Glutamatergic neuron (in vitro differentiated cells): ENCODE measurements around the gene PTPRM. TPM values are rescaled to one million over a fixed set of nuclear protein-coding genes. Genes with fewer than 3 reads are reported as not detected.

Experiments used
- DNase-seq: peaks from one replicate; pipeline ENCODE4 v3.0.0; 2022
- H3K27ac Mint-ChIP-seq: one replicate; pipeline ENCODE4 v1.8.0; 2020; ENCODE audit warnings: mild to moderate bottlenecking, mixed read lengths, inconsistent platforms; ENCODE audit not compliant: unreplicated experiment
- H3K27me3 Mint-ChIP-seq: one replicate; pipeline ENCODE4 v1.8.0; 2020; ENCODE audit warnings: mild to moderate bottlenecking, moderate library complexity, mixed read lengths, inconsistent platforms; ENCODE audit not compliant: unreplicated experiment
- H3K36me3 Mint-ChIP-seq: one replicate; pipeline ENCODE4 v1.8.0; 2020; ENCODE audit warnings: mild to moderate bottlenecking, mixed read lengths, inconsistent platforms; ENCODE audit not compliant: unreplicated experiment
- H3K4me1 Mint-ChIP-seq: one replicate; pipeline ENCODE4 v1.8.0; 2020; ENCODE audit warnings: mild to moderate bottlenecking, low read depth, mixed read lengths, inconsistent platforms; ENCODE audit not compliant: unreplicated experiment
- H3K4me3 Mint-ChIP-seq: one replicate; pipeline ENCODE4 v1.8.0; 2020; ENCODE audit warnings: mild to moderate bottlenecking, mixed read lengths, inconsistent platforms; ENCODE audit not compliant: unreplicated experiment
- H3K9me3 Mint-ChIP-seq: one replicate; pipeline ENCODE4 v1.8.0; 2020; ENCODE audit warnings: mild to moderate bottlenecking, moderate library complexity, mixed read lengths, inconsistent platforms; ENCODE audit not compliant: unreplicated experiment
- total RNA-seq: library from RNA; stranded (reverse); fragmentation: NEBNext Ultra II Directional; extraction: Animal tissue kit (Norgen Biotek cat#: 25700); gene quantifications from one replicate; pipeline ENCODE4 v1.2.1, GENCODE V29; 2021; ENCODE audit not compliant: unreplicated experiment
- TF ChIP-seq, protein P1 (sequence below): fragments of 200-600 bp; sonication (generic); IDR thresholded peaks from one replicate; pipeline ENCODE4 v1.5.0; 2021; ENCODE audit not compliant: partially characterized antibody, unreplicated experiment

PTPRM gene
- total RNA-seq, 1 donor from 2014 or later: 23.9 TPM

DNA sequence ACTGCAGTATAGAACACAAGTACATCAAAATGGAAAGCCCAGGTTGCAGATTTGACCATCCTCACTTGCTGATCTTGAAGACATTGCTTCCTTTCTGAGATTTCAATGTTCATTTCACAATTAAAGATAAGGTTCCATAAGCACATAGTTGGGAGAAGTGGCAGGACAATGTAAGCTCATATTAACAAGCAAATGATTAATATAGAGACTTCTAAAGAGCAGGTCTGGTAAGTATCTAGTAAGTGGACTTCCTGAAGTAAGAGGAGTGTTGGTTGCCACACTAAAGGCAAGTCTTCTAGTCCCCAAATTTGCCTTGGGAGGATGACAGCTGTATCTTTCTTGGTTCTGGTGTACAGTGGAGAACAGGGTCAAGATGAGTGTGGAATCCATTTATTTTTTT, 1.4 kb upstream of the PTPRM start:
- Mint-ChIP-seq H3K4me3 (peak overlapping the region; percentile 46), H3K27me3 (peaks cover 8% of the 10 kb centered on the region), H3K27ac (no peak overlapping the region), H3K9me3 (no peaks in the 10 kb centered on the region), H3K4me1 (no peaks in the 10 kb centered on the region), H3K36me3 (no peaks in the 10 kb centered on the region)
- DNase-seq: no peak
- TF ChIP-seq, protein P1, sequence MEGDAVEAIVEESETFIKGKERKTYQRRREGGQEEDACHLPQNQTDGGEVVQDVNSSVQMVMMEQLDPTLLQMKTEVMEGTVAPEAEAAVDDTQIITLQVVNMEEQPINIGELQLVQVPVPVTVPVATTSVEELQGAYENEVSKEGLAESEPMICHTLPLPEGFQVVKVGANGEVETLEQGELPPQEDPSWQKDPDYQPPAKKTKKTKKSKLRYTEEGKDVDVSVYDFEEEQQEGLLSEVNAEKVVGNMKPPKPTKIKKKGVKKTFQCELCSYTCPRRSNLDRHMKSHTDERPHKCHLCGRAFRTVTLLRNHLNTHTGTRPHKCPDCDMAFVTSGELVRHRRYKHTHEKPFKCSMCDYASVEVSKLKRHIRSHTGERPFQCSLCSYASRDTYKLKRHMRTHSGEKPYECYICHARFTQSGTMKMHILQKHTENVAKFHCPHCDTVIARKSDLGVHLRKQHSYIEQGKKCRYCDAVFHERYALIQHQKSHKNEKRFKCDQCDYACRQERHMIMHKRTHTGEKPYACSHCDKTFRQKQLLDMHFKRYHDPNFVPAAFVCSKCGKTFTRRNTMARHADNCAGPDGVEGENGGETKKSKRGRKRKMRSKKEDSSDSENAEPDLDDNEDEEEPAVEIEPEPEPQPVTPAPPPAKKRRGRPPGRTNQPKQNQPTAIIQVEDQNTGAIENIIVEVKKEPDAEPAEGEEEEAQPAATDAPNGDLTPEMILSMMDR: no peak

DNA sequence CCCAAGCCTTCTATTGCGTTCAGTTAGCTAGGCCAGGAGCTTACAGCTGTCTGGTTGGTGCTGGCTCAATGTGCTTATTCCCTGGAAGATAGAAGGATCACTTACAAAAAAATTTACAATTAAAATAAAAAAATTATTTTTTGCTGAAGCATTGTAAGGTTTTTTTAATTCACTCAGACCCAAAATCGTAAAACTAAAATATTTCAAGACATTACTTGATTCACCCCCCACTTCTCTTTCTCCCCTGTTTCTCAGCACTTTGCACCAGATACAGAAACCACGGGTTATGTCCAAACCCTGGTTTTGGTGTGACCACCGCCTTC, 911 bp upstream of the PTPRM start:
- H3K27ac Mint-ChIP-seq: no peak overlapping the region
- peak overlapping the region; percentile 89 for H3K4me3 Mint-ChIP-seq
- H3K4me1 Mint-ChIP-seq: no peaks in the 10 kb centered on the region
- TF ChIP-seq, protein P1: no peak
- H3K9me3 Mint-ChIP-seq: no peaks in the 10 kb centered on the region
- peaks cover 8% of the 10 kb centered on the region for H3K27me3 Mint-ChIP-seq
- H3K36me3 Mint-ChIP-seq: no peaks in the 10 kb centered on the region
- no peak for DNase-seq

DNA sequence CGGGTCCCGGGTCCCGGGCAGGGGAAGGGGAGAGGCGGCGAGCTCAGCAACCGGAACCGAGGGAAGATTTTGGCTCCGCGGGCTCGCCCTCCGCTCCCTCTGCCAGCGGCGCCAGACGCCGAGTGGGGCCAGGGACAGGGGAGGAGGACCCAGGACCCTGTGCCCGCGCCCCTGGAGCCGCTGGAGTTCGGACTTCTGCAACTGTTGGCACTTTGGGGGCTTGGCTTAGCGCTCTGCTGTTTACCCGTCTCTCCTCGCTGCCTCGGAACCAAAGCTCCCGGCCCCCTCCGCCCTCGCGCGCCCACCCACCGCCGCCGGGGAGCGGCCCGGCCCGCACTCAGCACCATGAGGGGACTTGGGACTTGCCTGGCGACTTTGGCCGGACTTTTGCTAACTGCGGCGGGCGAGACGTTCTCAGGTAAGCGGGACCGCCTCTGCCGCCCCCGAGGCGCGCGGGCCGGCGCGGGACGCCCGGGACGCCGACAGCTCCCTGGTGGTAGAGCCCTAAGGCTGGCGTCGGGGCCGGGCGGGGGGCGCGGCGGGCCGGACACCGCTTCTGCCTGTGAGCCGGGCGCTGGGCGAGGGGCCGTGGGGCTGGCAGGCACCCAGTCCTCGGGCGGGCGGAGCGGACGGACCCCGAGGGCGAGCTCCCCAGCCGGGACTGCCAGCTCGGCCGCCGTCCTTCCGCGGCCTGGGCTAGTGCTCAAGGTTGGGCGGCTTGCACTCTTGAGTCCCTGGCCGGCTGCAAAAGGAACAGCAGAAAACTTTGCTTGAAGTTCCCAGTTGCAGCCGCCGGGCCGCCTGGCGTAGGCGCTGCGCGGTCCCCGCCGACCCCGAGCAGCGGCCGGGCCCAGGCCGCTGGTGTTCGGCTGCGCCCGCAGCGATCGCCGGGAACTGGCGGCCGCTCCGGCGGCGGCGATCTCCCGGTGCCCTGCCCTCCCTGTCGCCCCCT, 634 bp downstream of the PTPRM start:
- Mint-ChIP-seq H3K4me3 (no peak overlapping the region), H3K27me3 (peaks cover 8% of the 10 kb centered on the region), H3K4me1 (no peaks in the 10 kb centered on the region), H3K9me3 (no peaks in the 10 kb centered on the region), H3K27ac (no peak overlapping the region), H3K36me3 (no peaks in the 10 kb centered on the region)
- DNase-seq: peak; percentile 58
- TF ChIP-seq, protein P1: no peak

DNA sequence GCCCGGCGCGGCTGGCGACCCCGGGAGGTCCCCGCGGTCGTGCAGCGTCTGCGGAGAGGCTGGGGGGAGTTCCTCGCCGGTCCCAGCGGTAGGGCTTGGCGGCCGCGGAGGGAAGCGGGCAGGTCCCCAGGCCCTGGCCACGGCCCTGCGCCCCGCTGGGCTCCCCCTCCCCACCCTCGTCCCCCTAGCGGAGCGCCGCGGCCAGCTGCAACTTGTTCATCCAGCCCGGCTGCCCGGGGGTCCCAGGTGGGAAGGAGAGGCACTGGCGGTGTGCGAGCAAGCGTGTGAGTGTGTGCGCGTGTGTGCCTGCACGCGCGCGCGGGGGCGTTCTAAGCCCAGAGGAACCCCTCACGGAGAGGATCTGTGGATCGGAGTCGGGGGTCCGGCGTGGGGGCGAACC, 1.3 kb downstream of the PTPRM start:
- H3K27ac Mint-ChIP-seq: no peak overlapping the region
- H3K9me3 Mint-ChIP-seq: no peaks in the 10 kb centered on the region
- H3K4me1 Mint-ChIP-seq: peaks cover 3% of the 10 kb centered on the region
- DNase-seq: peak; percentile 76
- H3K36me3 Mint-ChIP-seq: no peaks in the 10 kb centered on the region
- H3K4me3 Mint-ChIP-seq: peak overlapping the region; percentile 79
- peaks cover 8% of the 10 kb centered on the region for H3K27me3 Mint-ChIP-seq
- TF ChIP-seq, protein P1: peak; percentile 50

DNA sequence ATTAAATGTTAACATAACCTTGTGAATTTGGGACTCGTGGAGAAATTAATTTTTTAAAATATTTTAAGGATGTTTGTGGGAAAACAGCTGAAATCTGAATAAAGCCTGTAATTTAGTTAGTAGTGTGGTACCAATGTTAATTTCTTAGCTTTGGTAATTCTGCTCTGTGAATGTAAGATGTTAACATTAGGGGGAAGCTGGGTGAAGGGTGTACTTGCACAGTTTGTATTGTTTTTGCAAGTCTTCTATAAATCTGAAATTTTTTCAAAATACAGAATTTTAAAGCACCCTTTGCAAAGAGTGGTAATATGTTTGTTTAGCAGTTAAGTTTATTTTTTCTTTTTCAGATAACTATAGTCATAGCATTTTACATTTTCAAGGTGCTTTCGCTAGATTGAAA, 4.5 kb downstream of the PTPRM start:
- Mint-ChIP-seq H3K36me3 (no peaks in the 10 kb centered on the region), H3K4me3 (no peak overlapping the region), H3K27me3 (peaks cover 8% of the 10 kb centered on the region), H3K4me1 (peaks cover 7% of the 10 kb centered on the region), H3K9me3 (peaks cover 2% of the 10 kb centered on the region), H3K27ac (no peak overlapping the region)
- TF ChIP-seq, protein P1: no peak
- DNase-seq: no peak
